Activated CD8-positive, alpha-beta memory T cell treated with anti-CD3 and anti-CD28 coated beads, Interleukin-2, amount 50 U/mL, for 4 hours (primary cell): ENCODE measurements around the gene TMEM134.

Experiments used
- DNase-seq: peaks from one replicate; pipeline ENCODE4 v3.0.0-alpha.2; 2020

Gene TMEM134

DNA sequence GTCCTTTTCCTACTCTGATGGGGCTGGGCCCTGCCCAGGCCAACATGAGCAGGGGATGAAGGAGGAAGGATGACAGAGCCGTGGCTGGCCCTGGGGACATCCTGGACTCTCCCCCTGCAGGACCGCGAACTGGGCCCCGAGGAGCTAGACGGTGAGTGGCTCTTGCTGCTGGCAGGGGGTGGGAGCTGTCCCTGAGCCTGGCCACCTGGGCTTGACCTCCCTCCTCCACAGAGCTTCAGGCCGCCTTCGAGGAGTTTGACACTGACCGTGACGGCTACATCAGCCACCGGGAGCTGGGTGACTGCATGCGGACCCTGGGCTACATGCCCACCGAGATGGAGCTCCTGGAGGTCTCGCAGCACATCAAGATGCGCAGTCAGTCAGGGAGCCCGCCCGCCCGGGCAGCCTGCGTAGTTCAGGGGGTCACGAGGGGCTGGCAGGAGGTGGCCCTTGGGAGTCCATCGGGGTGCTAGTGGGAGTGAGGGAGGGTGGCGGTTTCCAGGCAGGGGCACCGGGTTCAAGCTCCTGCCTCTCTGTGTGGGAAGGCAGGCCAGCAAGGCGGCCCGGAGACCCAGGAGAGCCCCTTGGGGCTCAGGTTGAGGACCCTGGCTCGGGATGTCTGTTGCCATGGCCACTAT is 12.9 kb downstream of the TMEM134 start:
- no peak for DNase-seq

DNA sequence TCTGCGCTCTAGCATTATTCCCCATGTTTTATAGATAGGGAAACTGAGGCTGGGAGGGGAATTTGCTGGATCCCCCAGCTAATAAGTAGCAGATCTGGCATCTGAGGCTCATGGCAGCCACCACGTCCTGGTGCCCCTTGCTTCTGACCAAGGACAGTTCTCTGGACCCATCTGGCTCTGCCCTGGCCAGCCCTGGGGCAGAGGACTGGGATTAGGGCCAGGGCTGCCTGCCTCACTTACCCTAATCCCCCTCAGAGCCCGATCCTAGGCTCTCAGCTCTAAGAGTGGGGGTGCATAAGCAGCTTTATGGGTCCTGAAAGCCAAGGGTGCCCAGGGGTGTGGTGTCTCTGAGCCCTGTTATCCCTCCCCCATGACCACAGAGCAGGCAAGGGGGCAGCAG is 14.0 kb downstream of the TMEM134 start, which contains the start of gene CABP4:
TSS of gene CABP4 (plus strand) at position 301 of the 400 bp plus-strand sequence. CDS start at position 371, 70 bp downstream.
- DNase-seq = no peak

DNA sequence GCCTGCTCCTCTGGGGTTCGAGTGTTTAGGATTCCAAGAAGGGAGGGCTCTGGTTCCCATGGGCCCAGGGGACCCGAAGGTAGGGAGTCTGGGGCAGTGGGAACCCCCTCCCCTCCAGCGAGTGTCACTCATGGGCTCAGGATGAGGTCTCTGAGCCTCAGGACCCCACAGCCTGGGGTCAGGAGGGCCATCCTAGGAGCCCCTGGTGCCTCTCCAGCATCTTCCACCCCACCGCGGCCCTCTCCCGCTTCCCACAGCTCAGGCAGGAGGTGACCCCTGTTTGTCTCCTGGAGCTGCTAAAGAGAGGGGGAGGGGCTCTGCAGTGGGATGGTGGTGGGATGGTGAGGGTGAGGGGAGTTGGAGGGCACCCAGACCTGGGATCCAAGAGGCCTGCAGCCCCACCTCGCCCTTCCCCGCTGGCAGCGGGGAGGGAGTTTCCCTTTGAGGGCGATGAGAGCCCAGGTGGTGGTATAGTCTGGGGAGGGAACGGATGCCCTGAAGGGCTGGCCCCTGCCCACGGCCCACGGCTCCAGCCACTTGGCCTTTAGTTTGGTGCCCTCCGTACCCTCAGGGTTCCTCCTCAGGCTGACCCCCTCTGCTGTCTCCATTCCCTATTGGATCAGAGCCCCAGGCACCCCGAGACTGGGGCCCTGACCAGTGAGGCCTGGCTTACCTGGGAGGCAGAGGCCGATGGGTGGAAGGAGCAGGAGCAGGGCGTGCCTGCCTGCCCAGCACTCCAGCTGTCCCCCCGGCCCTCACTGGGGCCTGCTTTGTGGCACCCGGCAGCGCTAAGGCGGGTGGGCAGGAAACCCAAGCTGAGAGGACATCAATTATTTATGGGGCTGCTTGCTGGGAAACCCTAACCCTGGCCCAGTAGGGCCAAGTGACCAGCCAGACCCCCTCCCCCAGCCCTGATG is 15.0 kb downstream of the TMEM134 start:
- DNase-seq = no peak

DNA sequence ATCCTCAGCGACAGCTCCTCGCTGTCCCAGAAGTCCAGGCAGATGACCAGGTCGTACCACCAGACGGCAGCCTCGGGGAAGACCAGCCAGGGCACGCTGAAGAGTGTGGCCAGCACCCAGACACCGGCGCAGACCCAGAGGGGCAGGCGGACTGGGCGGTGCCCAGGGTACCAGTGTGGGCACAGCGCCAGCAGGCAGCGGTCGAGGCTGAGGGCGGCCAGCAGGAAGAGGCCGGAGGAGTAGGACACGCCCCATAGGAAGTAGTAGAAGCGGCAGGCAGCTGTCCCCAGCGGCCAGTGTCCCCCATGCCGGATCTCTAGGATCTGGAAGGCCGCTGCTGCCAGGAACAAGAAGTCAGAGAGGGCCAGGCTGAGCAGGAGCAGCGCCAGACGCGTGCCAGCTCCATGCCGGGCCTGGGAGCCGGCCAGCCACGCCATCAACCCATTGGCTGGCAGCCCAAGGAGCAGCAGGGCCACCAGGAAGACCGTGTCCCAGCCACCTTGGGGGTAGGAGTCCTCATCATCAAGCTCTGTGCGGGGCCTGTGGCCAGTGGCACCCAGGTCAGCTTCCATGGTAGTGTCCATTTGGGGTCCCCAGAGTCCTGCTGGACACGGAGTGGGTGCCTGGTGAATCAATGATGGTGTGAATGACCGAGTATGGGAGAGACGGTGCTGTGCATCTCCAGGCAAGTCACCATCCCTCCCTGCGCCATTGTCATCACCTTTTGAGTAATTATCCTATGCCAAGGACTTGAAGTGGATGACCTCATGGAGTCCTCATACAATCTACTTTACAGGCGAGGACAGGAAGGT is 16.7 kb downstream of the TMEM134 start, which contains the start of gene GPR152:
TSS of gene GPR152 (minus strand) at position 589 of the 812 bp plus-strand sequence. CDS start at position 584, 5 bp downstream.
- DNase-seq = no peak

DNA sequence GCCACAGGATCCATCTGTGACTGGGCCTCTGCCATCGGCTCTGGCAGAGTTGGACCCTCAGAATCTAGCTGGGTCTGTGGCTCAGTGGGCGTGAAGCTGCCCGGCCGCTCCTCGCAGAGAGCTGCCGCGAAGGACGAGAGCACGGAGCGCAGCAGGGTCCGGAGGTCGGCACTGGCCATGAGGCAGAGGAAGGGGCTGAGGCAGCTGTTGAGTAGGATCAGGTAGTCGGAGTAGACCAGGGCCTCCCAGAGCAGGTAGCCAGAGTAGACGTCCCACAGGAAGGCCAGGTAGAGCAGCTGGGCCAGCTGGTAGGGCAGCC is 17.4 kb downstream of the TMEM134 start:
- no peak for DNase-seq

DNA sequence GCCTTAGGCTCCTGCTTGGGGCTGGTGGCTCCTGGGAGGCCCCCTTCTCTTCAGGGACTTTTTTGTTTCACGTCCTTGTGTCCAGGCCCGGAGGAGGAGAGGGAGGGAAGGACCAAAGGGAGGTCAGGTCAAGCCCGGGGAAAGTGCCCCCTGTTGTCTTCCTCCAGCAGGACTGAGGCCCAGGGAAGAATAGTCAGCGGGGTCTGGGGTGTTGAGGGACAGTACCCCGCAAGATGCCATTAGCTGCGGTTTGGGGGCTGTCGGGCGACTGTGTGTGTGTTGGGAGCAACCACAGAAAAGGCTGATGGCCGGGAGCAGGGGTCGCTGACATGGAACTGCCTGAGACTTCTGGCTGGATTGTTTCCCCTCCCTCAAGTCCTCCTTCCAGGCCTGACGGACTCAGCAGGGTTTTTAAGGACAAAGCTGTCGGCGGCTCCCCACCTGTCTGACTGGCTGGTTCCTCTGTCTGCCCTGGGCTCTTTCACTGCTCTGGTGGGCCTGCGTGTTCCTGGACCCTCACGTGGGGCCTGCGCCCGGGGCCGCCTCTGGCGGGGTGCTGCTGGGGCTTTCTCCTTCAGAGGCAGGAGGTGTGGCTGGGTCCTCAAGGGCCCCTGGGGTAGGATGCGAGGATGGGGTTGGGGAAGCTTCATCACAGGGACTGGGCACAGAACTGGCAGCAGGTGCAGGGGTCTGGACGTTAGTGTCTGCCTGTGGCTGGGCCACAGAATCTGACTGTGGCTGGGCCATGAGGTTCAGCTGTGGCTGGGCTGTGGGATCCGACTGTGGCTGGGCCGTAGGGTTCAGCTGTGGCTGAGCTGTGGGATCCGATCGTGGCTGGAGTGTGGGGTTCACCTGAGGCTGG is 18.0 kb downstream of the TMEM134 start:
- DNase-seq = no peak

DNA sequence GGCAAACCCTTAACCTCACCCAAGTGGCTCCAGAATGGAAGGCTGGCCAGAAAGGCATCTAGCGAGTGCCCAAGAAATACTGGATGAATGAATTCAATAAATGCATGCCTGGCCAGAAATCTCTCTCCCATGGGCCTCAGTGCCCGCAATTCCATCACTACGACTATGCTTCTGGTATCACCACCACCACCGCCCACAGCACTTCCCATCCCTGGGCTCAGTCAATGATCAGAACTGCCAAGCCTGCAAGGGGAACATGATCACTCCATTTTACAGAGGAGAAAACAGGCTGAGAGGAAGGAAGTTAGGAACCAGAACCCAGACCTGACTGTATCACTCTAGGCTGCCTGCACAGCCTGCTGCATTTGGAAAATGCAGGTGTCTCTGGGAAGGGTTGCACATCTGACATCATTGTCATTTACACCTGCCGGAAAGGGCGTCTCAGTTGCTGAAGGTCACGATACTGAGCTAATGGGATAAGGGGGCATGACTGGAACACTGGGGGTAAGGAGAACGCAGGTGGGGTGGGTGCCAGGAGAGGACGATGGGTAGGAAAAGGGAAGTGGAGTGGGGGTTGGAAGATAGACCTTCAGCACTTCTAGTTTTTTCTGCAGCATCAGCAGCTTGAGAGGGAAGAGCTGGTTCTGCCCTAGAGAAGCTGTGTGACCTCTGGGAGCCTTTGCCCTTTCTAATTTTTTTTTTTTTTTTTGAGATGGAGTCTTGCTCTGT is 19.8 kb downstream of the TMEM134 start:
- DNase-seq = no peak

DNA sequence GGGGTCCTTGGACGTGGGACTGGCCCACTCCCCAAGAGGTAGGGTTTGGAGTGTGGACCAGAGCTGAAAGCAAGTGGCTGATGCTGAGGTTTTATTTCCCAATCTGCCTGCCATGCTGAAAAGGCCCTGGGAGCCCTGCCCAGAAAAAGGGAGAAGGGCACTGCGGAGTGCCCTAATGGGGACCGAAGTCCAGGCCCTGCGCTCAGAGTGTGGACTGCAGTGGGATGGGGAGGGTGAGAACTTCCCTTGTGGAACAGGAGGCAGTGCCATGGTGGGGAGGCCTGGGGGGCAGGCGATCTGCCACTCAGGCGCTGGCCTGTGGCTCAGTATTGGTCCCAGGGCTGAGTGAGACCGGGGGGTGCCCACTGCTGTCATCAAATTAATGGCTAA is 20.8 kb downstream of the TMEM134 start:
- no peak for DNase-seq

DNA sequence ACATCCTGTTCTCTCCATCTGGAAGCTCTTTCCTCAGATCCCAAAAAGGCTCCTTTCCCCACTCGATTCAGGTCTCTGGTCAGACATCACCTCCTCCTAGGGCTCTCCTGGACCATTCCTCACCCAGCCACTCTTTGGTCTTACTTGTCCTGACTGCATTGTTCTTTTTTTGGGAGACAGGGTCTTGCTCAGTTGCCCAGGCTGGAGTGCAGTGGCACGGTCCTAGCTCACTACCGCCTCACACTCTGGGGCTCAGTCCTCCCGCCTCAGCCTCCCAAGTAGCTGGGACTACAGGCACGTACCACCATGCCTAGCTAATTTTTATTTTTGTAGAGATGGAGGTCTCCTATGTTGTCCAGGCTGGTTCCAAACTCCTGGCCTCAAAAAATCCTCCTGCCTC is 23.5 kb downstream of the TMEM134 start:
- no peak for DNase-seq

DNA sequence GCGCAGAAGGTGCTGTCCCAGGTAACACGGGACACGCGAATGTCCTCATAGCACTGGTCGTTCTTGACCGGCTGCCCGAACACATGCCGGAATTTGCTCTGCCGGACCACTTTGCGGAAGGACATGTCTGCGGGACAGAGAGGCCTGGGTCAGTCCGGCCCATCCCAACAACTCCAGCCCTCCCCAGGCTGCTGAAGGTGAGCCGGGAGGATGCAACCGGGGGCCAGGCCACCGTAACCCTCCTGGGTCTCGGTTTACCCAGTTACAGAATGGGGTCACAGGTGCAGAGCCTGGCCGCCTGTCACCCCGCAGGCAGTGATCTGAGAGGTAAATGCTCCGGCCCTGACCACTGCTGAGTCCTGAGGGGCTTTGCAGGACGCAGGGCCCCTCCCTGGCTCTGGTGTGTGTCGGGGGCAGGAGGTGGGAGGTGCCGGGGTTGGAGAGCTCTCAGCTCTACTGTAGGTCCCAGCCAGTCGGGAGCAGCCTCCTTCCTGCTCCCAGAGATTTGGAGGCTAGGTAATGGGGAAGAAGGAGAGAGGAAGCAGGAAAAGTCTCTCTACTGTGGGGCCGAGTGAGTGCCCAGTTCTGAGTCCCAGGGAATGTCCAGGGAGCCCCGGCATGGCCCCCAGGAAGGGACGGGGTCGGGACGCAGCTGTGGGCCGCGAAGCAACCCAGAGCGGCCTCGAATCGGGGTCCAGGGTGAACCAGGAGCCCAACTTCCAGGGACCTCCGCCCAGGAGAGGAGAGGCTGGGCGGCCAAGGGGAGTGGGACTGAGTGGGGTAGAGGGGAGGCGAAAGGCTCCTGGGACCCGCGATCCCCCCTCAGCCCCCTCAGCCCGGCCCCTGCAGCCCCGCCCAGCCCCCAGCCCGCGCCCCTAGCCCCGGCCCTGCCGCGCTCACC is 26.3 kb downstream of the TMEM134 start:
- DNase-seq = no peak

DNA sequence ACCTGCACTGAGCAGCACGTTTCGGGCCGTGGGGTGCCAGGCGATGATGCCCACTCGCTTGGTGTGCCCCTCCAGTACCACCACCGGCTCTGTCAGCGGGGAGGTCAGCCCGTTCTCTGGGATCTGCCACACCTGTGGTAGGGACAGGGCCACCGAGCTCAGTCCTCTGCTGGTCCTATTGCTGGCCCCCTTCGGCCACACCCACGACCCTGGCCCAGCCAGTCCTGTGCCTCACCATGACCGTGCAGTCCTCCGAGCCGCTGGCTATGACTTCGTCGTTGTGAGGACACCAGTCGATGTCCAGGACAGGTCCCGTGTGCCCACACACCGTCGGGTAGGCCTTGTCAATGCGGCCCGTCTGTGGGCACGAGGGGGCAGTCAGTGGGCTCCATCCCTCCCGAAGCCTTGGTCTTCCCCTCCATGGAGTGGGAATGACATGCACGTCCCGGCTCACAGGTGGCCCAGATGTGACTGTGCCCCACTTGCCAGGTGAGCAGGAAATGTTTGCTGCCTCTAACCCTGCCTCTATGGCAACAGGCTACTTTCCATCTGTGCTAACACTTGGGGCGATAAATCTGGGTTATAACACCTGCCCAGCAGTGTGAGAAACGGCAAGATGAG is 27.2 kb downstream of the TMEM134 start:
- DNase-seq = no peak

DNA sequence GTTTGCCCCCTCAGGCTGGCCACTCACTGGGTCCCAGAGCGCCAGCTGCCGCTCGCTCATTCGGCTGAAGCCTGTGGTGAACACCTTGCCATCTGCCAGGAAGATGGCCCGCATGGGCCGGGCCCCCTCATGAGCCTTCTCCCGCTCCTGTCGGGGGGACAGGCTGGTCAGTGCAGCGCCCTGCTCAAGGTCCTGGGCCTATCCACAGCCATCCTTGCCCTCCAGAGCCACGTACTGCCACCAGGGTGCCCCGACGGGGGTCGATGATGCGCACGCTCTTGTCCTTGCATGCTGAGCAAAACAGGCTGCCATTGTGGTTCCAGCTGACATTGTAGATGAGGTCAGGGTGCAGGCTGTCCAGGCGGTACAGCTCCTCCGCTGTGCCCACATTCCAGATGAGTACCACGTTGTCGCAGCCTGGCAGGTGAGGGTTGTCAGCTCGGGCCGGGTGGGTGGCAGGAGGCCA is 27.9 kb downstream of the TMEM134 start:
- DNase-seq = no peak

DNA sequence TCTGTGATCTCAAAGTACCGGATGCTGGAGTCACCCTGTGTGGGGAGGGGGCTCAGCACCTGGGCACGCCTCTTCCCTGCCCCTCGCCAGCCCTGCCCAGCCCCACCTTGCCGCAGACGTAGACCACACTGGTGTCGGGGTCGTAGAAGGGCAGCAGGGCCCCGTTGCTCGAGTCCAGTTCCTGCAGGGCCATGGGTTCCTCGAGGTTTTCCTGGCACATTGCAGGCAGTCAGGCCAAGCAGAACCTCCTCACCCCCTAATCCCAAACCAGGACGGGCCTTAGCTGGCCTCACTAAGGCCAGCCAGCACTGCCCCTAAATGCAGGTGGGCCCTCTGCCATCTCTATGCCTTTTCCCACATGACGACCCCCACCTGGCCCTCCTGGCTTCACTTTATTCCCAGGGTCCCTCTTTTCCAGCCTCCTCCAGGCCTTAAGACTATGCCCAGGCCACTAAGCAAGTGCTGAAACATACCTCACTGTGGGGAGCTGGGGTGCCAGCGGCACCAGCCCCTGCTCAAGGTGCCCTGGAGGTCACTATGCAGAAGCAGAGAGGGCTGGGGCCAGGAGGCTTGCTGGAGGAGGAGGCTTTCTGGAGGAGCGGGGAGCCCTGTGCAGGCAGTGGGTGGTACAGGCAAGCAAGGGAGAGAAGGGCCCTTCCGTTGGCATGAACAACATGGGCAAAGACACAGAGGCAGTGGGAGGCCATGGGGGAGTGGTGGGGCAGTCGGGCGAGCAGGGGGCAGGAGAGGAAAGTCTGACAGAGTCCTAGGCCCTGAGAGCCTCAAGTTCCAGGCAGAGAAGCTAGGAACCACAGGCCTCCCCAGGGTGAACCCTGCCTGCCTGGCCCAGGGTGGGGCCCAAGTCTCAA is 28.6 kb downstream of the TMEM134 start:
- DNase-seq = no peak

DNA sequence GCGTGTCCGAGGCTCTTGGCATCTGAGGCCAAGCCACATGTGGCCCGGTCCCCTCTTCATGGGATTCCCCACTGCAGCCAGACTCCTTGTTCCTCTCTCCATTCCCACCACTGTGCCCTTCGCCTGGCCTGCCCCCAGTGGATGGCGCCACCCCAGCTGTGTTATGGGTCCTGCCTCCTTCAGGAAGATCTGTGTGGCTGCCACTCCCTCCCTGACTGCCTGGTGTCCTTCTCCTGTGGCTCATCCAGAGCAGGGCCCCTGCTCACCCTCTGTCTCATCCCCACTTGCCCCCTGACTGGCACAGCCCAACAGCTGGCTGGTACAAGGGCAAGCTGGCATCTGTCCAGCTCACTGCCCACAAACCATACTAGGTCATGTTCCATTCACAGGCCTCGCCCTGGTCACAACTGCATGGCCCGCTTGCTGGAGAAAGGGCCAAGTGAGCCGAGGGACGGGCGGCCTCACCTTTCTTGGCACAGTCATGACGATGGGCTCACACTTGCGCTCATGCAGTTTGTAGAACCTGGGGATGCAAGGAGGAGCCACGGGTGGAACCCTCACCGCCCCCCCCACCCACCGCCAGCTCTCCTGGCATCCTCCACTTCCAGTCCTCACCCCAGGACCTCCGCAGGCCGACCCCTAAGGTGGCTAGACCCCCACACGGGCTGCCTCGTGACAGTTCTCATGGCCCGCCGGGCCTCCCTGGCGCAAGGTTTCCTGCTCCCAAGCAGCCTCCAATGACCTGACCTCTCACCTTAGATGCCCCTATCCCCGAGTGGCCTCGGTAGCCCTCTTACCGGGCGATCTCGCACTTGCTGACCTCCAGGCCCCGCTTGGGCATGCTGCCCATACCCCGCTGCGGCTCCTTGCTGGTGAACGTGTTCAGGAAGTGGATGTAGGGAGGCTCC is 29.5 kb downstream of the TMEM134 start:
- DNase-seq = no peak

DNA sequence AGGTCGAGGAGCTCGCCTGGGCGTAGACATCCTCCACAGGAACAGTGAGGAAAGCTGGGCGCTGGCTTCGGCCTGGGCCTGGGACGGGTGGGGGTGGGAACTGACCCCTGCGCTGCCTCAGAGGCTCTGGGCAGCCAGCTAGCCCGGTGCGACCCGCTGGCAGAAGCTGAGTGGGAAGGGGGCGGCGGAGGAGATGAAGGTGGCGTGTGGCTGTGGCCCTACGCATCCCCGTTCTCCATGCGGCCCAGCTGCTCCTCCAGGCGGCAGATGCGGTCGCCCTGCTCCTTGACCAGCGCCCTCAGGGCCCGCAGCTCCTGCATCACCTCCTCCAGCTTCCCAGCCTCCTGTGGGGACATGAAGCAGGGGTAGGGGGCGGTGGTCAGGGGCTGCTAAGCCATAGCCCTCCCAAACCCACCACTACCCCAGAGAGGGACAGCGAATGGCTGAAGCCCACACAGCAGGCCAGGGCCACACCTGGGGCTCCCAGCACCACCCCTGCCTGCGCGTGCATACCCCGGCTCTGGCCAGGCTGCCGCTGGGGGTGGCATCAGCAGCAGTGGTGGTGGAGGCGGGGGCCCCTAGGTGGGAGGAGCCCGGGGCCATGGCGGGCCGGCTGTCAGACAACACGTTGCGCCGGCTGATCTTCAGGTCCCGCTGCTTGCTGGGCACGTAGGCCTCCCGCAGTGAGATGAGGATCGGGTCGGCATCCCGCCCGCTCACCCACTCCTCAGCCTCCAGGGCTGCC is 30.7 kb downstream of the TMEM134 start:
- peak; percentile 76 for DNase-seq

DNA sequence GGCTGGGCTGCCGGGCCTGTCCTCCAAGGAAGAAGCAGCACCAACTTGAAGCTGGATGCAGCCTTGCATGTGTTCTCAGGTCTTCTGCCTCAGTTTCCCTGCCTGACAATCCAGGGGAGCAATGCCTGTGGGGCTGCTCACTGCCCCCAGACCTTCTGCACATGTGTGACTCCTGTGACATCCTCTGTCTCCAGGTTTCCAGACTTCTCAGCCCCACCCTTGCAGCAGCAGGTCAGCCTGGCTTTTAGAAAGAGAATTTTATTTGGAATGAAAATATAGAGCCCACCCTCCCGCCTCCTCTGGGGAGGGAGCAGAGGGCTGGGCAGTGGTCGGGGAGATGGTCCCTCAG is 31.3 kb downstream of the TMEM134 start:
- DNase-seq = no peak
